Transverse colon (tissue), 4 donors: Measurements from ENCODE around the gene ERMARD.

Source experiments
- POLR2A ChIP-seq: fragments of 450-650 bp; IDR thresholded peaks from one replicate; pipeline ENCODE4 v1.6.1; 2016; ENCODE audit warnings: antibody characterized with exemption, mild to moderate bottlenecking, moderate library complexity
- POLR2AphosphoS5 ChIP-seq, 3 donors: sonication (generic); formaldehyde crosslinking; IDR thresholded peaks; one replicate each; pipeline ENCODE4 v1.6.1; 2016; ENCODE audit warnings: antibody characterized with exemption in 3 of 3
- TF ChIP-seq, protein P1 (sequence below), 5 experiments: fragments of 200-600 bp in 3 of 5; fragments of 450-650 bp in 2 of 5; sonication (generic) in 3 of 5; IDR thresholded peaks; 1 replicate in 2 of 5; 2 replicates in 3 of 5; pipeline ENCODE4 v1.5.1; 2016 to 2017; ENCODE audit warnings: antibody characterized with exemption in 5 of 5, inconsistent platforms in 3 of 5, mild to moderate bottlenecking in 2 of 5, moderate library complexity in 1 of 5

GRCh38 chr6:169810066-169810989 lies 58.9 kb downstream of the ERMARD start:
- TF ChIP-seq, protein P1, sequence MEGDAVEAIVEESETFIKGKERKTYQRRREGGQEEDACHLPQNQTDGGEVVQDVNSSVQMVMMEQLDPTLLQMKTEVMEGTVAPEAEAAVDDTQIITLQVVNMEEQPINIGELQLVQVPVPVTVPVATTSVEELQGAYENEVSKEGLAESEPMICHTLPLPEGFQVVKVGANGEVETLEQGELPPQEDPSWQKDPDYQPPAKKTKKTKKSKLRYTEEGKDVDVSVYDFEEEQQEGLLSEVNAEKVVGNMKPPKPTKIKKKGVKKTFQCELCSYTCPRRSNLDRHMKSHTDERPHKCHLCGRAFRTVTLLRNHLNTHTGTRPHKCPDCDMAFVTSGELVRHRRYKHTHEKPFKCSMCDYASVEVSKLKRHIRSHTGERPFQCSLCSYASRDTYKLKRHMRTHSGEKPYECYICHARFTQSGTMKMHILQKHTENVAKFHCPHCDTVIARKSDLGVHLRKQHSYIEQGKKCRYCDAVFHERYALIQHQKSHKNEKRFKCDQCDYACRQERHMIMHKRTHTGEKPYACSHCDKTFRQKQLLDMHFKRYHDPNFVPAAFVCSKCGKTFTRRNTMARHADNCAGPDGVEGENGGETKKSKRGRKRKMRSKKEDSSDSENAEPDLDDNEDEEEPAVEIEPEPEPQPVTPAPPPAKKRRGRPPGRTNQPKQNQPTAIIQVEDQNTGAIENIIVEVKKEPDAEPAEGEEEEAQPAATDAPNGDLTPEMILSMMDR (IDR thresholded peaks at IDR 0.05): no peak
- TF ChIP-seq POLR2A (no peak), POLR2AphosphoS5 (IDR thresholded peaks at IDR 0.05) (no peak)
